ENCODE results near the gene PLK1.
"Not testable (repeated sequence)": the region's sequence is repeated elsewhere in the genome, so short reads cannot be mapped to it uniquely, and the experiment has no call there.

Gene PLK1

GRCh38 chr16:23678430-23679273 is at the start of gene PLK1:
Gene PLK1, plus strand, starts transcription at chr16:23678889. Its CDS starts 44 bp downstream, at chr16:23678933.
- H3K27me3 Mint-ChIP-seq = no peaks in the 10 kb centered on the region
- H3K9me3 Mint-ChIP-seq = no peaks in the 10 kb centered on the region
- peaks cover 19% of the 10 kb centered on the region for H3K4me1 Mint-ChIP-seq (ENCODE audit: low read depth)
- peak within 1 kb of the TSS; percentile 49 for H3K27ac Mint-ChIP-seq
- H3K4me3 Mint-ChIP-seq = peak within 1 kb of the TSS; percentile 92
- H3K36me3 Mint-ChIP-seq (ENCODE audit: low read depth) = peaks cover 30% of the 10 kb centered on the region

GRCh38 chr16:23629516-23629915 is 49.2 kb upstream of the PLK1 start:
- Mint-ChIP-seq H3K27me3 (no peaks in the 10 kb centered on the region), H3K4me1 (ENCODE audit: low read depth) (peaks cover 4% of the 10 kb centered on the region), H3K9me3 (no peaks in the 10 kb centered on the region), H3K36me3 (ENCODE audit: low read depth) (peaks cover 67% of the 10 kb centered on the region), H3K4me3 (no peak overlapping the region), H3K27ac (no peak overlapping the region)

- H3K27ac Mint-ChIP-seq; H3K27me3 Mint-ChIP-seq; H3K4me1 Mint-ChIP-seq (ENCODE audit: low read depth); H3K4me3 Mint-ChIP-seq; H3K9me3 Mint-ChIP-seq: not testable (repeated sequence)
- peaks cover 72% of the 10 kb centered on the region for H3K36me3 Mint-ChIP-seq (ENCODE audit: low read depth)
Measured at GRCh38 chr16:23631874-23632273, 46.8 kb upstream of the PLK1 start.

- H3K36me3 Mint-ChIP-seq (ENCODE audit: low read depth) = peaks cover 62% of the 10 kb centered on the region
Measured at GRCh38 chr16:23634461-23635036, 44.1 kb upstream of the PLK1 start.

GRCh38 chr16:23635958-23636357 is 42.7 kb upstream of the PLK1 start:
- Mint-ChIP-seq H3K4me1 (ENCODE audit: low read depth) (peaks cover 15% of the 10 kb centered on the region), H3K27me3 (no peaks in the 10 kb centered on the region), H3K4me3 (no peak overlapping the region), H3K36me3 (ENCODE audit: low read depth) (peaks cover 57% of the 10 kb centered on the region), H3K9me3 (no peaks in the 10 kb centered on the region), H3K27ac (no peak overlapping the region)

More at GRCh38 chr16:23634461-23635036, 44.1 kb upstream of the PLK1 start:
- H3K27me3 Mint-ChIP-seq = no peaks in the 10 kb centered on the region
- H3K27ac Mint-ChIP-seq = peak overlapping the region; percentile 47
- H3K4me3 Mint-ChIP-seq = no peak overlapping the region
- H3K4me1 Mint-ChIP-seq (ENCODE audit: low read depth) = peaks cover 4% of the 10 kb centered on the region
- no peaks in the 10 kb centered on the region for H3K9me3 Mint-ChIP-seq

- H3K36me3 Mint-ChIP-seq (ENCODE audit: low read depth) = peaks cover 47% of the 10 kb centered on the region
Measured at GRCh38 chr16:23640615-23640930, 38.1 kb upstream of the PLK1 start.

GRCh38 chr16:23640931-23641765 is 37.5 kb upstream of the PLK1 start, which contains the start of the genes DCTN5 and PALB2:
Gene DCTN5, plus strand, starts transcription at chr16:23641466. Its CDS starts 77 bp downstream, at chr16:23641543.
Gene PALB2, minus strand, starts transcription at chr16:23641310. Its CDS starts 153 bp downstream, at chr16:23641157.
- peaks cover 47% of the 10 kb centered on the region for H3K36me3 Mint-ChIP-seq (ENCODE audit: low read depth)
- H3K9me3 Mint-ChIP-seq = no peaks in the 10 kb centered on the region
- H3K27ac Mint-ChIP-seq = peak within 1 kb of the TSS; percentile 93
- H3K27me3 Mint-ChIP-seq = no peaks in the 10 kb centered on the region
- H3K4me3 Mint-ChIP-seq = peak within 1 kb of the TSS; percentile 98
- peaks cover 34% of the 10 kb centered on the region for H3K4me1 Mint-ChIP-seq (ENCODE audit: low read depth)

More at GRCh38 chr16:23640615-23640930, 38.1 kb upstream of the PLK1 start:
- Mint-ChIP-seq H3K9me3 (no peaks in the 10 kb centered on the region), H3K27ac (peak overlapping the region; percentile 91), H3K27me3 (no peaks in the 10 kb centered on the region), H3K4me3 (peak overlapping the region; percentile 98), H3K4me1 (ENCODE audit: low read depth) (peaks cover 28% of the 10 kb centered on the region)

- Mint-ChIP-seq H3K4me1 (ENCODE audit: low read depth) (peaks cover 41% of the 10 kb centered on the region), H3K27ac (peak overlapping the region; percentile 93), H3K4me3 (peak overlapping the region; percentile 98), H3K36me3 (ENCODE audit: low read depth) (peaks cover 52% of the 10 kb centered on the region), H3K27me3 (no peaks in the 10 kb centered on the region), H3K9me3 (no peaks in the 10 kb centered on the region)
Measured at GRCh38 chr16:23642246-23642774, 36.4 kb upstream of the PLK1 start.

GRCh38 chr16:23650674-23651416 is 27.8 kb upstream of the PLK1 start:
- Mint-ChIP-seq H3K27me3 (no peaks in the 10 kb centered on the region), H3K27ac (peak overlapping the region; percentile 70), H3K4me3 (no peak overlapping the region), H3K36me3 (ENCODE audit: low read depth) (peaks cover 67% of the 10 kb centered on the region), H3K9me3 (no peaks in the 10 kb centered on the region), H3K4me1 (ENCODE audit: low read depth) (peaks cover 46% of the 10 kb centered on the region)

GRCh38 chr16:23651943-23652468 is 26.7 kb upstream of the PLK1 start:
- H3K27ac Mint-ChIP-seq = peak overlapping the region; percentile 18
- peaks cover 36% of the 10 kb centered on the region for H3K4me1 Mint-ChIP-seq (ENCODE audit: low read depth)
- H3K9me3 Mint-ChIP-seq = no peaks in the 10 kb centered on the region
- H3K27me3 Mint-ChIP-seq = no peaks in the 10 kb centered on the region
- H3K36me3 Mint-ChIP-seq (ENCODE audit: low read depth) = peaks cover 60% of the 10 kb centered on the region
- no peak overlapping the region for H3K4me3 Mint-ChIP-seq

GRCh38 chr16:23663918-23664317 is 14.8 kb upstream of the PLK1 start:
- Mint-ChIP-seq H3K27ac (no peak overlapping the region), H3K4me1 (ENCODE audit: low read depth) (peaks cover 7% of the 10 kb centered on the region), H3K36me3 (ENCODE audit: low read depth) (peaks cover 95% of the 10 kb centered on the region), H3K27me3 (no peaks in the 10 kb centered on the region), H3K4me3 (no peak overlapping the region), H3K9me3 (no peaks in the 10 kb centered on the region)

GRCh38 chr16:23666571-23667354 is 11.9 kb upstream of the PLK1 start:
- peaks cover 93% of the 10 kb centered on the region for H3K36me3 Mint-ChIP-seq (ENCODE audit: low read depth)
- no peaks in the 10 kb centered on the region for H3K9me3 Mint-ChIP-seq
- H3K4me1 Mint-ChIP-seq (ENCODE audit: low read depth) = peaks cover 22% of the 10 kb centered on the region
- H3K27me3 Mint-ChIP-seq = no peaks in the 10 kb centered on the region
- no peak overlapping the region for H3K27ac Mint-ChIP-seq
- H3K4me3 Mint-ChIP-seq = no peak overlapping the region

GRCh38 chr16:23667355-23667659 is 11.4 kb upstream of the PLK1 start:
- Mint-ChIP-seq H3K4me1 (ENCODE audit: low read depth) (peaks cover 22% of the 10 kb centered on the region), H3K9me3 (no peaks in the 10 kb centered on the region), H3K27ac (no peak overlapping the region), H3K27me3 (no peaks in the 10 kb centered on the region), H3K4me3 (no peak overlapping the region), H3K36me3 (ENCODE audit: low read depth) (peaks cover 89% of the 10 kb centered on the region)

Data from stimulated activated naive CD8-positive, alpha-beta T cell treated with anti-CD3 and anti-CD28 coated beads, Interleukin-15, Interleukin-2, amounts not matched to agents 100 ng/mL and 50 ng/mL, for 24 hours (primary cell).